Measurements from ENCODE around the gene LCN10. TPM values are rescaled to one million over a fixed set of nuclear protein-coding genes. Genes with fewer than 3 reads are reported as not detected.
"Not testable (repeated sequence)": the region's sequence is repeated elsewhere in the genome, so short reads cannot be mapped to it uniquely, and the experiment has no call there.

Gene LCN10
- total RNA-seq = not detected in 2 replicates

GRCh38 chr9:136742591-136743391 is at the start of gene LCN10:
Gene LCN10 (minus strand): TSS chr9:136742940. CDS start chr9:136742903, 37 bp downstream.
- DNase-seq (ENCODE audit: extremely low read depth, low read depth, low spot score) = no peak

- DNase-seq (ENCODE audit: extremely low read depth, low read depth, low spot score) = no peak
Observed at GRCh38 chr9:136791516-136792276, 49.0 kb upstream of the LCN10 start.

- DNase-seq (ENCODE audit: extremely low read depth, low read depth, low spot score) = peak; percentile 83
Observed at GRCh38 chr9:136790640-136791515, 48.1 kb upstream of the LCN10 start, which contains the start of gene TMEM141. Gene TMEM141 (plus strand): TSS chr9:136791344. CDS start chr9:136791371, 27 bp downstream.

GRCh38 chr9:136789523-136789937 is 46.8 kb upstream of the LCN10 start:
- no peak for DNase-seq (ENCODE audit: extremely low read depth, low read depth, low spot score)

DNA sequence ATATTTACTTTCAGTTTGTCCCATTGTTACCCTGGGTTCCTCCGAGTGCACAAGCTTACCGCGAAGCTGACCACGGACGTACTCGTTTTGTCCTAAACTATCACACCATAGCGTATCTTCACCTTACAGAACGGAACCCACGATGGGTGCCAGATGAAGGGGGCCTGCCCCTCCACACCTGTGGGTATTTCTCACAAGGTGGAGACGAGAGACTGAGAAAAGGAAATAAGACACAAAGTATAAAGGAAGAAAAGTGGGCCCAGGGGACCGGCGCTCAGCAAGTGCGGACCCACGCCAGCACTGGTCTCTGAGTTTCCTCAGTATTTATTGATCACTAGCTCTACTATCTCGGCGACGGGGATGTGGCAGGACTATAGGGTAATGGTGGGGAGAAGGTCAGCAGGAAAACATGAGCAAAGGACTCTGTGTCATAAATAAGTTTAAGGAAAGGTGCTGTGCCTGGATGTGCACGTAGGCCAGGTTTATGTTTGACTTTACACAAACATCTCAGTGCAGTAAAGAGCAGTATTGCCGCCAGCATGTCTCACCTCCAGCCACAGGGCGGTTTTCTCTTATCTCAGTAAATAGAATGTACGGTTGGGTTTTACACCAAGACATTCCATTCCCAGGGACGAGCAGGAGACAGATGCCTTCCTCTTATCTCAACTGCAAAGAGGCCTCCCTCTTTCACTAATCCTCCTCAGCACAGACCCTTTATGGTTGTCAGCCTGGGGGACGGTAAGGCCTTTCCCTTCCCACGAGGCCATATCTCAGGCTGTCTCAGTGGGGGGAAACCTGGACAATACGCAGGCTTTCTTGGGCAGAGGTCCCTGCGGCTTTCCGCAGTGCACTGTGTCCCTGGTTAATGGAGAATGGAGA is 46.1 kb upstream of the LCN10 start:
- not testable (repeated sequence) for DNase-seq (ENCODE audit: extremely low read depth, low read depth, low spot score)

DNA sequence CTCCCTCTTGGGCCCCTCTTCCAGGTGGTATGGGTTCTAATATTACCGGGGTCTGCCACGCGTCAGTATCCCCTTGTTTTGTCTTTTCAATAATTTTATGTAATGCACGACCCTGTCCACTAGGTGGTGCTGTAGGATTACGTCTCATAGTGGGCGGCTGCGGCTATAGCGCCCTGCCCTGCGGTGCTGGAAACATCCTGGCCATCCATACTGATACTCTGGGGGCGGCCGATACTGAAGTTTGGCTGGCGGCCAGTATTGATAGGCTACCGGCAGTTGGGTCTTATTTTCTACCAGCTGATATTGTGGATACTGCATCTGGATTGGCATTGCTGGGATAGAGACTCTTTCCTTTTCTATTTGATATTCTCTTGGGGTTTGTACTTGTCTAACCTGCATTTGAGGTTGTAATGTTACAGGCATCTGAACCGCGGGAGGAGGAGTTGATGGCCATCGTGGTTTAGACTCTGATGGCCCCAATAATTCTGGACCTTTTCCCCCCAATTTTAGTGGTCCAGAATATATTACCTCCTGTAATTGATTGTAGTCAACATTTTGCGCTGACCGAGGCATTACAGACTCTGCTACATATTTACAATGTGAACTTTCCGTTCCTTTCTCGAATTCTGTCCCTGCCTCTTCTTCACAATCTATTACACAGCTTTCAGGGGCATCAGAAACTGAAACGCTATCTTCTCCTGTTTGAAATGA is 45.1 kb upstream of the LCN10 start:
- DNase-seq (ENCODE audit: extremely low read depth, low read depth, low spot score) = no peak

DNA sequence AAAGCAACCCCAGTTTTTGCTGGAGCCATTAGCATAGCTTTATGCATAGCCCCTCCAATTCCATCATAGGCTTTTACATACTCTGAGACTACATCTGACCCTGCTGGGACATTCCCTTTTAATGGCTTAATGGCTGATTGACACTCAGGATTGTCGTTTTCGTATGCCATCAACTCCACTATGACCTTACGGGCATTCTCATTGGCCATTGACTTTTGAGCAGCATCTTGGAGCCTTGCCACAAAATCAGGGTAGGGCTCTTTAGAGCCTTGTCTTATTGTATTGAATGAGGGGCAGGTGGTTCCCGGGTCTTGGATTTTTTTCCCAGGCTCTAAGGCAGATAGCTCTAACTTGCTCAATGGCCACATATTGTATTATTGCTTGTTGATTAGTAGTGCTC is 44.2 kb upstream of the LCN10 start:
- not testable (repeated sequence) for DNase-seq (ENCODE audit: extremely low read depth, low read depth, low spot score)

DNA sequence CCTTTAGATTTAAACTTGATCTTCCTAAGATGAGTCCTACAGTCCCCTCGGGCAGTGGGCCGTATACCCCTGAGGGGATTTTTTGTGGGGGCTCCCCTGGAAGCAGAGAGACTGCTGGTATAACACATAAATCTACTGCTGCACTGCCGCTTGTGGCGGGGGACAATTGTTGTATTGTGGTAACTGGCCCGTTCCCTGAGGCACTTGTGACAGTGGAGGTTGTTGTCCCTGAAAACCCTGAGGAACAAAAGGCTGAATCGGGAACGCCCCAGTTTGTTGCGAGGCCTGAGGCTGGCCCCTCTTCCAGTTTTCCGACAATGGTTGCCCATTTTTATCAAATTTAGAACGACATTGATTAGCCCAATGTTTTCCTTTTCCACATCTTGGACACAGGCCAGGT is 43.7 kb upstream of the LCN10 start:
- no peak for DNase-seq (ENCODE audit: extremely low read depth, low read depth, low spot score)

- not testable (repeated sequence) for DNase-seq (ENCODE audit: extremely low read depth, low read depth, low spot score)
Observed at GRCh38 chr9:136785565-136786355, 43.0 kb upstream of the LCN10 start.

- DNase-seq (ENCODE audit: extremely low read depth, low read depth, low spot score) = no peak
Observed at GRCh38 chr9:136784997-136785361, 42.2 kb upstream of the LCN10 start.

GRCh38 chr9:136784249-136784996 is 41.7 kb upstream of the LCN10 start:
- no peak for DNase-seq (ENCODE audit: extremely low read depth, low read depth, low spot score)

- DNase-seq (ENCODE audit: extremely low read depth, low read depth, low spot score) = no peak
Observed at GRCh38 chr9:136782452-136782851, 39.7 kb upstream of the LCN10 start.

DNA sequence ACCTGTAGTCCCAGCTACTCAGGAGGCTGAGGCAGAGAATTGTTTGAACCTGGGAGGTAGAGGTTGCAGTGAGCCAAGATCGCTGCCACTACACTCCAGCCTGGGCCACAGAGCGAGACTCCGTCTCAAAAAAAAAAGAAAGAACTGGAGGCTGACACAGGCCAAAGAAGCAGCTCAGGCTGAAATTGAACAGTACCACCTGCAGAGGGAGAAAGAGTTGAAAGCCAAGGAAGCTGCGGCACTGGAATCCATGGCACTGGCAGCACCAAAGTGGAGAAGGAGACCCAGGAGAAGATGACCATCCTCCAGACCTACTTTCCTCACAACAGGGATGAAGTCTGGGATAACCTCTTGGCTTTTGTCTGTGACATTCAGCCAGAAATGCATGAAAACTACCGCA is 37.1 kb upstream of the LCN10 start:
- no peak for DNase-seq (ENCODE audit: extremely low read depth, low read depth, low spot score)

DNA sequence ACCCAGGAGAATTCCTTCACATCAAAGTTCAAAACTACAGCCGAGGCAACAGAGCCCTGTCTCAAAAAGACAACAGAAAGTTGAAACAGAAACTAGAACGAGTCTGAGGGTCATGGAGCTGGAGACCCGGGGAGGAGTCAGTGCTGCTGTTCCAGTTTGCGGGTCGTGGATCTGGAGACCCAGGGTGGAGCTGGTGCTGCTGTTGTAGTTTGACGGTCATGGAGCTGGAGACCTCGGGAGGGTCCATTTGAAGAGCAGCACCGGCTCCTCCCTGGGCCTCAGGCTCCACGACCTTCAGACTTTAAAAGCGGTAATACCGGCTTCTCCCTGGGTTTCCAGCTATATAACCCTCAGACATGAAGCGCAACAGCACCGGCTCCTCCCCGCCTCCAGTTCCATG is 34.6 kb upstream of the LCN10 start:
- no peak for DNase-seq (ENCODE audit: extremely low read depth, low read depth, low spot score)

DNA sequence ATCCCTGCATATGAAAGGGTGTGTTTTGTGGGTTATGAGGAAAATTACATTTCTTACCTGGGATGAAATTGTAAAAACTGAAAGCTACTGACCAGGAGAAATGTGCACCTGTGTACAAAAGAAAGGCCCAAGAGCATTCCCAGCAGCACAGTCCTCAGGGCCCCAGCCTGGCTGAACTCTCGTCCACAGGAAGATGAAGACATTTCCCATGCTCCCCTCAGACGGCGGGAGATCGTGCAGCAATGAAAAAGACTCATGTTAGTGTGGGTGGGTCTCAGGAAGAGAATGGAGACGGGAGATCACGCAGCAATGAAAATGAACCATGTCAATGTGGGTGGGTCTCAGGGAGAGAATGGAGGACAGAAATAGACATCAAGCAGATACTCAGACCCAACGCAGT is 34.2 kb upstream of the LCN10 start:
- DNase-seq (ENCODE audit: extremely low read depth, low read depth, low spot score) = no peak

- DNase-seq (ENCODE audit: extremely low read depth, low read depth, low spot score) = no peak
Observed at GRCh38 chr9:136775191-136775590, 32.5 kb upstream of the LCN10 start.

DNA sequence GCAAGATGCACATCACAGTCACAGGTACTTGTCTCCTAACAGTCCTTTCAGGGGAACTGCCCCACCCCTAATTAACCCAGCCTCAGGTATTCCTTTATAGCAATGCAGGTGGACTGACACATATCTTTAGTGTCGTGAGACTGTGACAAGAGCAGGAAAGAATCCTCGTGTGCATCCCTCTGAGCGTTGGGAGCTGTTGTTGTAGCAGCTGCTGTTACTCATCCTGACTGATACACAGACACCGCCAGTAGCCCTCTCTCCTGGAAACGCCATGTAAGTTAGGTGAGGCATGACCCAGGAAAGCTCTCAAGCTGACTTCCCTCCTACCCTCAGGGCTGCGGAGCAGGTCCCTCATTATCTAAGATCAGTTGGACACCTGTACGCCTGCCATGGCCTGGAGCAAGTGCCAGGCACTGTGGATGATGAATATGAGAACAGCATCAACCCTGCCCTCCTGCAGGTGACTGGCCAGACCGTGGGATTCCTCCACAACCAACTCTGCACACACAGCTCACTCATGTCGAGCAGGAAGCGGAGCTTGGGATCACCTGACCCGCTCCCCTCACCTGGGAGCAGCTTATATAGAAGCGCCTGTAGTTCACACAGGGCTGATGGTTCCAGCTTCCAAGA is 31.8 kb upstream of the LCN10 start:
- DNase-seq (ENCODE audit: extremely low read depth, low read depth, low spot score) = no peak
